Lower leg skin (tissue), 4 donors: ENCODE results near the gene CCNK. TPM values are rescaled to one million over a fixed set of nuclear protein-coding genes. Genes with fewer than 3 reads are reported as not detected.

Source experiments
- DNase-seq, 2 donors: peaks; one replicate each; pipeline ENCODE4 v3.0.0-alpha.2; 2019; ENCODE audit warnings: low spot score in 2 of 2
- H3K4me3 ChIP-seq: fragments of 200-600 bp; sonication (generic); 2 replicates; pipeline ENCODE4 v1.5.1; 2017; ENCODE audit warnings: mild to moderate bottlenecking, low read depth; ENCODE audit not compliant: poor library complexity, severe bottlenecking
- CTCF ChIP-seq, 3 donors: fragments of 450-650 bp; IDR thresholded peaks; one replicate each; pipeline ENCODE4 v1.5.1; 2016; ENCODE audit warnings: antibody characterized with exemption in 3 of 3, mild to moderate bottlenecking in 3 of 3, moderate library complexity in 2 of 3
- POLR2A ChIP-seq, 2 donors: fragments of 450-650 bp; IDR thresholded peaks; one replicate each; pipeline ENCODE4 v1.6.1; 2016 to 2017; ENCODE audit warnings: antibody characterized with exemption in 2 of 2, mild to moderate bottlenecking in 1 of 2, moderate library complexity in 1 of 2
- WGBS, 2 donors: methylation state at CpG; one replicate each; pipeline ENCODE4 v1.1.5; 2018; 5-methylcytosine and 5-hydroxymethylcytosine counted together
- intact Hi-C: fragments of 100-400 bp; cut with DNase I; formaldehyde crosslinking; loops from one replicate; pipeline ENCODE4 v1.15.0; 2023; ENCODE audit warnings: low total_unique reads
- total RNA-seq, 4 donors: library from RNA; depleted of rRNA; stranded (reverse); fragments of >200 nt; gene quantifications; one replicate each; pipeline ENCODE4 v1.1.0, GENCODE V29; 2016

CCNK gene
- total RNA-seq, 4 donors from 2014 or later = 15.0 to 29.4 (median 25.3) TPM

- 80 to 82% methylated on average over 3 of the region's 3 CpGs for WGBS, 2 donors
- H3K4me3 ChIP-seq = no peak overlapping the region
- TF ChIP-seq POLR2A (IDR thresholded peaks at IDR 0.05) (no peak), CTCF (IDR thresholded peaks at IDR 0.05) (no peak)
- DNase-seq = no peak
- intact Hi-C loops = no loop called here
Observed at GRCh38 chr14:99473458-99473857, 7.8 kb upstream of the CCNK start.

DNA sequence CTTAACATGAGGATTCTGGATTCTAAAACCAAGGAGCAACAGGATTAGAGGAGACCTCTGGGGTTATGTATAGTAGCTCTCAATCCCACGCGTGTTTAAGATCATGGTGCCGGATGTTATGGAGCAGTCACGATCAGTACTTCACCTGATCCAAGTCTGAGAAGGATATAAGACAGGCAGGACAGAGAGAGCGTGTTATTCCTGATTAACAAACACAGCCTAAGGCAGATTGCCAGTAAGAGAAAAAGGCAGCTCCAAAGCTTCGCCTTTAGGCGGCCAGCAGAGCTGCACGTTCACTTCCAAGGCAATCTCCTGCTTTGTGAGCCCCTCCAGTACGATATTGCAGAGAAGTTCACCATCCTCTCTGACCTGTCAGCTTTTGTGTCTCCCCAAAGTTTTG lies 6.0 kb upstream of the CCNK start:
- H3K4me3 ChIP-seq = no peak overlapping the region
- TF ChIP-seq POLR2A (IDR thresholded peaks at IDR 0.05) (no peak), CTCF (IDR thresholded peaks at IDR 0.05) (no peak)
- no peak for DNase-seq
- 53 to 65% methylated on average over 9 of the region's 9 CpGs for WGBS, 2 donors
- intact Hi-C loops = no loop called here

GRCh38 chr14:99475660-99476059 lies 5.5 kb upstream of the CCNK start:
- intact Hi-C loops = no loop called here
- no peak overlapping the region for H3K4me3 ChIP-seq
- no peak for DNase-seq
- TF ChIP-seq POLR2A (IDR thresholded peaks at IDR 0.05) (no peak), CTCF (IDR thresholded peaks at IDR 0.05) (no peak)
- 78 to 93% methylated on average over 2 of the region's 2 CpGs for WGBS, 2 donors

- no peak for DNase-seq
- no peak overlapping the region for H3K4me3 ChIP-seq
- 59 to 69% methylated on average over 1 of the region's 1 CpG for WGBS, 2 donors
- TF ChIP-seq POLR2A (IDR thresholded peaks at IDR 0.05) (no peak), CTCF (IDR thresholded peaks at IDR 0.05) (no peak)
- intact Hi-C loops = no loop called here
Observed at GRCh38 chr14:99476864-99477263, 4.3 kb upstream of the CCNK start.

- no peak for DNase-seq
- no peak overlapping the region for H3K4me3 ChIP-seq
- WGBS, 2 donors = 80 to 84% methylated on average over 4 of the region's 4 CpGs
- TF ChIP-seq POLR2A (IDR thresholded peaks at IDR 0.05) = no peak
- no peak for TF ChIP-seq CTCF (IDR thresholded peaks at IDR 0.05)
- intact Hi-C loops = no loop called here
Observed at GRCh38 chr14:99478128-99478527, 3.1 kb upstream of the CCNK start.

DNA sequence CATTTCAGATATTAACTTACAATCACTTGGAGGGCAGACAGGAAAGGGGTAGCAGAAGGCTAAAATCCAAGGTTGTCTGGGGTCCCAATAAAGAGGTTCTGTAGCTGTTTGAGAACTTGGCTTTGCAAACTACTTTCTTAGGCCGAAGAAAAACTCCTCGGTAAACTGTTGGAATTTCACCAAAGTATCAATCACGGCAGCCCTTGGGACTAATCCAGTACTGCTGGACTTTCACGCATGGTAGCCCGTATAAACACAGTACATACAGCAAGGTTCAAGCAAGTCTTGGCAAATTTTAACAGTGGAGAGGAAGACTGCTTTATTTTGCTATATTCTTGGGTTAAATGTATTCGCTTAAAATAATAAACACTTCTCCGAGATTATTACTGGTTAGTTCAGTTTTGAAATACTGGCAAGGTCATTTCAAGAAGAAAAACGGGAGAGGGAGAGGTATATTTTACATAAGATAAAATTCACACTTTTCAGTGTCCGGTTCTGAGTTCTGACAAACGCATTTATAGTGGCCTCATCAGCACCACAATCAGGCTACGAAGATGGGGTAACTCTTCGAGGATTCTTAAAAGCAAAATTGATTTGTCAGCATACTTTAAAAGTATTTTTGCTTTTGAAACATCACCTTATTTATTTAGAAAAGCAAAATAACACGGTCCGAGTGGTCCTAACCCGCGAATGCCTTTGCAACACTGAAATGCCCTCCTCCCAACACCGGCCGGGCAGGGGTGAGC lies 1.9 kb upstream of the CCNK start:
- no peak for DNase-seq
- intact Hi-C loops = no loop called here
- peak overlapping the region; percentile 67 for H3K4me3 ChIP-seq
- 12 to 13% methylated on average over 18 of the region's 18 CpGs for WGBS, 2 donors
- TF ChIP-seq CTCF (IDR thresholded peaks at IDR 0.05) = no peak
- no peak for TF ChIP-seq POLR2A (IDR thresholded peaks at IDR 0.05)
